GM18909 (cell line): Measurements from ENCODE around the gene HSDL1.
A peak's percentile ranks its signal among the peaks of the same experiment; 100 is the strongest.

Source experiments
- ATAC-seq: cut with Tn5 transposase; IDR thresholded peaks from one replicate; pipeline ENCODE4 v1.9.1; 2021; ENCODE audit warnings: mild to moderate bottlenecking; ENCODE audit not compliant: unreplicated experiment, poor library complexity

The HSDL1 gene

GRCh38 chr16:84176192-84177053, 31.4 kb upstream of the HSDL1 start:
- ATAC-seq, result no peak

- ATAC-seq, result peak; percentile 88
Measured at GRCh38 chr16:84175350-84176081, 30.5 kb upstream of the HSDL1 start.

GRCh38 chr16:84174396-84174795, 29.4 kb upstream of the HSDL1 start:
- ATAC-seq, result no peak

- no peak for ATAC-seq
Measured at GRCh38 chr16:84169765-84170310, 24.9 kb upstream of the HSDL1 start.

GRCh38 chr16:84166796-84167695, 22.1 kb upstream of the HSDL1 start:
- no peak for ATAC-seq

- ATAC-seq, result no peak
Measured at GRCh38 chr16:84165746-84166145, 20.8 kb upstream of the HSDL1 start.

GRCh38 chr16:84161801-84162200, 16.8 kb upstream of the HSDL1 start:
- no peak for ATAC-seq

- no peak for ATAC-seq
Measured at GRCh38 chr16:84161037-84161436, 16.1 kb upstream of the HSDL1 start.

GRCh38 chr16:84159800-84160199, 14.8 kb upstream of the HSDL1 start:
- ATAC-seq, result no peak

- no peak for ATAC-seq
Measured at GRCh38 chr16:84159007-84159406, 14.0 kb upstream of the HSDL1 start.

- no peak for ATAC-seq
Measured at GRCh38 chr16:84156342-84156784, 11.4 kb upstream of the HSDL1 start.

- no peak for ATAC-seq
Measured at GRCh38 chr16:84155771-84156170, 10.8 kb upstream of the HSDL1 start.

- no peak for ATAC-seq
Measured at GRCh38 chr16:84155226-84155625, 10.2 kb upstream of the HSDL1 start.

GRCh38 chr16:84153660-84154214, 8.8 kb upstream of the HSDL1 start:
- no peak for ATAC-seq

- no peak for ATAC-seq
Measured at GRCh38 chr16:84150926-84151325, 5.9 kb upstream of the HSDL1 start.

- ATAC-seq, result peak; percentile 11
Measured at GRCh38 chr16:84144209-84144858, 643 bp downstream of the HSDL1 start.

GRCh38 chr16:84143784-84144199, 1.2 kb downstream of the HSDL1 start:
- no peak for ATAC-seq

GRCh38 chr16:84143081-84143480, 1.9 kb downstream of the HSDL1 start:
- no peak for ATAC-seq

- ATAC-seq, result no peak
Measured at GRCh38 chr16:84141143-84141670, 3.8 kb downstream of the HSDL1 start.
